Activated naive CD4-positive, alpha-beta T cell treated with Interleukin-2 at 50 U/mL for 16 hours (primary cell): ENCODE results near the gene NEK1.

Experiments
- DNase-seq: peaks from one replicate; pipeline ENCODE4 v3.0.0-alpha.2; 2020

Gene NEK1

GRCh38 chr4:169352360-169352759, 260.0 kb downstream of the NEK1 start:
- DNase-seq = no peak

GRCh38 chr4:169351872-169352271, 260.5 kb downstream of the NEK1 start:
- no peak for DNase-seq

- no peak for DNase-seq
Observed at GRCh38 chr4:169348541-169348940, 263.8 kb downstream of the NEK1 start.

- DNase-seq = no peak
Observed at GRCh38 chr4:169346840-169347239, 265.5 kb downstream of the NEK1 start.

- no peak for DNase-seq
Observed at GRCh38 chr4:169345316-169345721, 267.1 kb downstream of the NEK1 start.
